GM23248 (cell line): ENCODE results near the gene HOXB4. TPM values are rescaled to one million over a fixed set of nuclear protein-coding genes. Genes with fewer than 3 reads are reported as not detected.

Source experiments
- DNase-seq: peaks from one replicate; pipeline ENCODE4 v3.0.0-alpha.2; 2015
- H2AFZ ChIP-seq: fragments of 200-600 bp; sonication (generic); 2 replicates; pipeline ENCODE4 v1.6.1; 2016; ENCODE audit warnings: antibody characterized with exemption
- H3F3A ChIP-seq: fragments of 200-600 bp; sonication (generic); 2 replicates; pipeline ENCODE4 v1.6.1; 2016; ENCODE audit warnings: mild to moderate bottlenecking, antibody characterized with exemption, mixed run types; ENCODE audit not compliant: insufficient read depth
- H3K27ac ChIP-seq: fragments of 200-600 bp; sonication (generic); 2 replicates; pipeline ENCODE4 v1.5.1; 2016; ENCODE audit warnings: mild to moderate bottlenecking
- H3K27me3 ChIP-seq: fragments of 200-600 bp; sonication (generic); replicated peaks from 2 replicates; pipeline ENCODE4 v1.6.1; 2016; ENCODE audit warnings: mild to moderate bottlenecking; ENCODE audit not compliant: insufficient read depth
- H3K36me3 ChIP-seq: fragments of 200-600 bp; sonication (generic); 2 replicates; pipeline ENCODE4 v1.6.1; 2016; ENCODE audit warnings: low read depth, mild to moderate bottlenecking
- H3K4me1 ChIP-seq: fragments of 200-600 bp; sonication (generic); 2 replicates; pipeline ENCODE4 v1.6.1; 2016; ENCODE audit warnings: mild to moderate bottlenecking; ENCODE audit not compliant: insufficient read depth
- H3K4me2 ChIP-seq: fragments of 200-600 bp; sonication (generic); one replicate; pipeline ENCODE4 v1.6.1; 2016; ENCODE audit warnings: mild to moderate bottlenecking; ENCODE audit not compliant: unreplicated experiment
- H3K4me3 ChIP-seq: fragments of 200-600 bp; sonication (generic); 2 replicates; pipeline ENCODE4 v1.5.1; 2016; ENCODE audit warnings: mild to moderate bottlenecking
- H3K79me2 ChIP-seq: fragments of 200-600 bp; sonication (generic); 2 replicates; pipeline ENCODE4 v1.6.1; 2016; ENCODE audit warnings: mild to moderate bottlenecking; ENCODE audit not compliant: insufficient read depth
- H3K9ac ChIP-seq: fragments of 200-600 bp; sonication (generic); 2 replicates; pipeline ENCODE4 v1.6.1; 2016; ENCODE audit warnings: mild to moderate bottlenecking
- H3K9me2 ChIP-seq: fragments of 200-600 bp; sonication (generic); 2 replicates; pipeline ENCODE4 v1.6.1; 2016; ENCODE audit warnings: mixed run types, mild to moderate bottlenecking, moderate library complexity; ENCODE audit not compliant: insufficient read depth
- H3K9me3 ChIP-seq: fragments of 200-600 bp; sonication (generic); one replicate; pipeline ENCODE4 v1.6.1; 2017; ENCODE audit warnings: low read depth
- H4K20me1 ChIP-seq: fragments of 200-600 bp; sonication (generic); 2 replicates; pipeline ENCODE4 v1.6.0; 2016; ENCODE audit not compliant: insufficient read depth
- EZH2 ChIP-seq: fragments of 200-600 bp; sonication (generic); IDR thresholded peaks from 2 replicates; pipeline ENCODE4 v1.6.1; 2018; ENCODE audit warnings: antibody characterized with exemption, mild to moderate bottlenecking; ENCODE audit not compliant: insufficient read depth, poor library complexity, severe bottlenecking
- EZH2phosphoT487 ChIP-seq: fragments of 200-600 bp; sonication (generic); IDR thresholded peaks from 2 replicates; pipeline ENCODE4 v1.6.1; 2018; ENCODE audit warnings: antibody characterized with exemption, moderate library complexity, mild to moderate bottlenecking, low read depth; ENCODE audit not compliant: insufficient read depth
- WGBS, 2 experiments: methylation state at CpG; one replicate each; pipeline ENCODE4 v1.1.6; 2015 to 2017; ENCODE audit warnings: low lambda C conversion rate in 2 of 2, low coverage in 1 of 2; ENCODE audit errors: missing lambda C conversion rate in 2 of 2; 5-methylcytosine and 5-hydroxymethylcytosine counted together
- in situ Hi-C: fragments of 300-500 bp; cut with MboI; formaldehyde crosslinking; loops from 2 replicates; pipeline ENCODE4 v1.15.0; 2020
- polyA plus RNA-seq: library from polyadenylated mRNA; unstranded; fragments of >200 nt; fragmentation: Nextera tagmentation; extraction: Ambion mirVana; gene quantifications from 2 replicates; pipeline ENCODE4 v1.2.1, GENCODE V29; 2016
- total RNA-seq: library from RNA; depleted of rRNA; stranded (reverse); fragments of >200 nt; shearing (Covaris generic); gene quantifications from 2 replicates; pipeline ENCODE4 v1.2.3, GENCODE V29; 2014

The HOXB4 gene
- total and polyA plus RNA-seq, 2 experiments from 2014 or later, result 1.2 to 2.2 TPM

- 63 to 80% methylated on average over 5 of the region's 5 CpGs for WGBS, 2 experiments
- Histone ChIP-seq H2AFZ (no peak overlapping the region), H3K27me3 (no peaks in the 10 kb centered on the region), H3K4me2 (no peak overlapping the region), H3K27ac (no peak overlapping the region), H3K4me3 (no peak overlapping the region), H3K9me2 (no peaks in the 10 kb centered on the region), H3K36me3 (no peaks in the 10 kb centered on the region; the same call in 1 of the 2 replicates), H4K20me1 (no peaks in the 10 kb centered on the region), H3K9ac (no peak overlapping the region), H3K9me3 (no peaks in the 10 kb centered on the region), H3F3A (peaks cover 27% of the 10 kb centered on the region), H3K79me2 (peaks cover 38% of the 10 kb centered on the region), H3K4me1 (peaks cover 27% of the 10 kb centered on the region)
- TF ChIP-seq EZH2 (no peak), EZH2phosphoT487 (no peak)
- in situ Hi-C loops, result no loop called here
- DNase-seq, result no peak
Observed at GRCh38 chr17:48553190-48553547, 25.0 kb downstream of the HOXB4 start.

- H3K79me2 ChIP-seq, result peaks cover 33% of the 10 kb centered on the region
- H3K4me3 ChIP-seq, result no peak overlapping the region
- H3K36me3 ChIP-seq, result no peaks in the 10 kb centered on the region; the same call in 1 of the 2 replicates
- WGBS, 2 experiments, result 65 to 74% methylated on average over 8 to 11 of the region's 11 CpGs
- TF ChIP-seq EZH2phosphoT487 (no peak), EZH2 (no peak)
- peaks cover 32% of the 10 kb centered on the region for H3K4me1 ChIP-seq
- peaks cover 31% of the 10 kb centered on the region for H3F3A ChIP-seq
- H3K4me2 ChIP-seq, result no peak overlapping the region
- in situ Hi-C loops, result no loop called here
- no peaks in the 10 kb centered on the region for H4K20me1 ChIP-seq
- H2AFZ ChIP-seq, result no peak overlapping the region
- no peak overlapping the region for H3K27ac ChIP-seq
- H3K9ac ChIP-seq, result no peak overlapping the region
- no peaks in the 10 kb centered on the region for H3K27me3 ChIP-seq
- no peak for DNase-seq
- H3K9me2 ChIP-seq, result no peaks in the 10 kb centered on the region
- H3K9me3 ChIP-seq, result no peaks in the 10 kb centered on the region
Observed at GRCh38 chr17:48552466-48553189, 25.5 kb downstream of the HOXB4 start.

DNA sequence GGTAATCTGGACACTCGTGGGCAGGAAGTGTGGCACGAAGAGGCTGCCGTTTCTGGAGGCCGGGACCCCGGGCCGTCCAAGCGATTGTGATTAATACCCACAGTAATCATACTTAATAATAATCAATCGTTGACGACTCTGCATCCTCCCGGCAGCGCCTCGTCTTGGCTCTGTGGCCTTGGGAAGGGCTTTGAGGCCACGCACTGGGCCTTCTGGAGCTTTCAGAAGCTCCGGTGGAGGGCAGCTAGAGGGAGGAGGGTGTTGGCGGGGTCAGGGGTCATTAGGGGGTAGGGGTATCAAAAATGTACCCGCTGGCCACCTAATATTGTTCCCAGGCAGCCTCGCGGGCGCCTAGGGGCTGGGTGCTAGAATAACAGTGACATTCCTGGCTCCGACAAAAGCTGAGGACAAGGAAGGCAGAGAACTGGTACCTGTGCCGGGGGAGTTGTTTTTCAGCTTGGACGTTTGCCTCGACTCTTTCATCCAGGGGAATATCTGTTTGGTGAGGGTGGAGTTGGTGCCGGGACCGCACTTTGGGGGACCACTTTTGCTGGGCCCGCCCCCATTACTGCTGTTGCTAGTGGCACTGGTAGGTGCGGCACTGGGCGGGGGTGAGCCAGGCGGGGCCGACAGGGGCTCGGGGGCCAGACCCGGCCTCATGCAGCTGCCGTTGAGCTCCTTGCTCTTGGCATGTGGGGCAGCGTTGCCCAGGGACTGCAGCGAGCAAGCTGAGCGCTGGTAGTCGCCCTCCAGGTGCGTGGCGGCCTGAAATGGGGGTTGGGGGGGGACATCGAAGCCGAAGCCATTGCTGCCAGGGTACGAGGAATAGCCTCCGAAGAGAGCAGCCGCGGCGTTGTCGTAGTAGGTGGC lies 26.3 kb downstream of the HOXB4 start:
- TF ChIP-seq EZH2, result no peak
- no peak for TF ChIP-seq EZH2phosphoT487
- no peaks in the 10 kb centered on the region; the same call in 1 of the 2 replicates for H3K36me3 ChIP-seq
- H3K79me2 ChIP-seq, result peaks cover 31% of the 10 kb centered on the region
- peaks cover 34% of the 10 kb centered on the region for H3K4me1 ChIP-seq
- peaks cover 33% of the 10 kb centered on the region for H3F3A ChIP-seq
- no peaks in the 10 kb centered on the region for H3K27me3 ChIP-seq
- no peaks in the 10 kb centered on the region for H3K9me2 ChIP-seq
- 90 to 93% methylated on average over 36 to 43 of the region's 47 CpGs for WGBS, 2 experiments
- H2AFZ ChIP-seq, result no peak overlapping the region
- in situ Hi-C loops, result no loop called here
- H3K9me3 ChIP-seq, result no peaks in the 10 kb centered on the region
- no peak overlapping the region for H3K4me2 ChIP-seq
- no peaks in the 10 kb centered on the region for H4K20me1 ChIP-seq
- no peak overlapping the region for H3K27ac ChIP-seq
- no peak for DNase-seq
- no peak overlapping the region for H3K4me3 ChIP-seq
- no peak overlapping the region for H3K9ac ChIP-seq

DNA sequence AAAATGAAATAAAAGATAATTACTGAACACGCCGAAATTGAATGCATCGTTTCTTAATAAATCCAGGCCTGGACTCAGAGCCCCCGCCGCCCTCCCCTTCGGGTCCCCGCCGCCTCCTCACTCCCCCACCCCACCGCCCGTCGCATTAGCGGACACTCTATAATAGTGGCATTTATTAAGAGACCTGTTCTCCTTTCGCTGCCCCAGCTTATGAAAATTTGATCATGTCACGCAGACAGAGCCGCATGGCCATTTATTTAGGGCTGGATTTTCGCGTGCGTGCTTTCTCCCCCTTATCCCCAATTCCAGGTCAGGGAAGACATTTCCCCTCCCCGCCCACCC lies 27.0 kb downstream of the HOXB4 start:
- in situ Hi-C loops, result no loop called here
- no peak overlapping the region for H3K9ac ChIP-seq

More for the DNA sequence above, 27.0 kb downstream of the HOXB4 start:
- Histone ChIP-seq H3K9me3 (no peaks in the 10 kb centered on the region), H3K79me2 (peaks cover 31% of the 10 kb centered on the region), H3K4me2 (no peak overlapping the region), H3K4me1 (peaks cover 34% of the 10 kb centered on the region), H2AFZ (no peak overlapping the region), H4K20me1 (no peaks in the 10 kb centered on the region), H3K4me3 (no peak overlapping the region), H3K36me3 (no peaks in the 10 kb centered on the region; the same call in 1 of the 2 replicates), H3K9me2 (no peaks in the 10 kb centered on the region), H3K27ac (no peak overlapping the region), H3K27me3 (no peaks in the 10 kb centered on the region), H3F3A (peaks cover 33% of the 10 kb centered on the region)
- 92 to 93% methylated on average over 10 to 19 of the region's 19 CpGs for WGBS, 2 experiments
- TF ChIP-seq EZH2phosphoT487, result no peak
- TF ChIP-seq EZH2, result no peak
- no peak for DNase-seq
